H1 (cell line): Measurements from ENCODE around the gene HSPA6. TPM values are rescaled to one million over a fixed set of nuclear protein-coding genes. Genes with fewer than 3 reads are reported as not detected.

Source experiments
- CTCF ChIA-PET: fragments of 300-600 bp; sonication (Branson Sonifier 250); formaldehyde crosslinking; loops from one replicate; lab custom pipeline; 2021; ENCODE audit not compliant: partially characterized antibody; lab: Charles Lee
- POLR2A ChIA-PET: fragments of 300-600 bp; sonication (Branson Sonifier 250); formaldehyde crosslinking; loops from one replicate; lab custom pipeline; 2021; ENCODE audit warnings: inconsistent platforms; ENCODE audit not compliant: partially characterized antibody; lab: Charles Lee
- DNase-seq, 2 experiments: peaks; one replicate each; pipeline versions ENCODE4 v3.0.0 to v3.0.0-alpha.2; 2010 to 2022; ENCODE audit warnings: low spot score in 2 of 2, low read depth in 1 of 2, mixed read lengths in 1 of 2
- FAIRE-seq: peaks from 2 replicates; lab custom pipeline; 2011; peaks lifted over from hg19 to GRCh38; lab: Jason Lieb, UNC
- H2AFZ ChIP-seq: 2 replicates; pipeline ENCODE4 v1.8.1; 2012; ENCODE audit warnings: low read length, inconsistent platforms
- H2AK5ac ChIP-seq: 2 replicates; pipeline ENCODE4 v1.6.1; 2013; ENCODE audit warnings: low read depth, low read length
- H2BK120ac ChIP-seq: replicated peaks from 2 replicates; pipeline ENCODE3; 2013; ENCODE audit warnings: low read depth, low read length, inconsistent platforms
- H2BK12ac ChIP-seq: 2 replicates; pipeline ENCODE4 v1.6.1; 2013; ENCODE audit warnings: low read depth, low read length
- H2BK15ac ChIP-seq: 2 replicates; pipeline ENCODE4 v1.6.1; 2013; ENCODE audit warnings: low read length
- H2BK20ac ChIP-seq: 2 replicates; pipeline ENCODE4 v1.6.1; 2013; ENCODE audit warnings: low read length
- H2BK5ac ChIP-seq: 2 replicates; pipeline ENCODE4 v1.6.1; 2013; ENCODE audit warnings: low read depth, low read length
- H3K14ac ChIP-seq: 2 replicates; pipeline ENCODE4 v1.6.1; 2013; ENCODE audit warnings: inconsistent platforms; ENCODE audit not compliant: insufficient read length
- H3K18ac ChIP-seq: 2 replicates; pipeline ENCODE4 v1.6.1; 2013; ENCODE audit warnings: low read length; ENCODE audit errors: extremely low read depth
- H3K23ac ChIP-seq: 2 replicates; pipeline ENCODE4 v1.6.1; 2013; ENCODE audit warnings: inconsistent platforms; ENCODE audit not compliant: insufficient read length
- H3K23me2 ChIP-seq: 2 replicates; pipeline ENCODE4 v1.6.1; 2013; ENCODE audit warnings: low read depth, low read length
- H3K27ac ChIP-seq: 2 replicates; pipeline ENCODE4 v1.6.1; 2011; ENCODE audit warnings: low read depth, low read length, inconsistent platforms
- H3K27me3 ChIP-seq, 4 experiments: replicated peaks in 1 of 4; 1 replicate in 1 of 4; 2 replicates in 3 of 4; pipeline versions ENCODE4 v1.6.1 to v1.8.1; 2011 to 2013; ENCODE audit warnings: low read length in 3 of 4, mild to moderate bottlenecking in 3 of 4, inconsistent platforms in 2 of 4, mixed read lengths in 2 of 4, moderate library complexity in 1 of 4; ENCODE audit not compliant: control insufficient read depth in 3 of 4, insufficient read depth in 3 of 4; ENCODE audit errors: extremely low read depth in 1 of 4
- H3K36me3 ChIP-seq, 4 experiments: 2 replicates each; pipeline versions ENCODE4 v1.6.1 to v1.8.1; 2011 to 2013; ENCODE audit warnings: mild to moderate bottlenecking in 4 of 4, low read length in 3 of 4, moderate library complexity in 2 of 4, control low read depth in 1 of 4, inconsistent platforms in 1 of 4; ENCODE audit not compliant: insufficient read depth in 4 of 4, control insufficient read depth in 2 of 4
- H3K4ac ChIP-seq: replicated peaks from 2 replicates; pipeline ENCODE3; 2013; ENCODE audit warnings: low read length, low read depth, mixed read lengths, inconsistent platforms; ENCODE audit not compliant: insufficient read length
- H3K4me1 ChIP-seq, 4 experiments: replicated peaks in 1 of 4; 1 replicate in 1 of 4; 2 replicates in 3 of 4; pipeline versions ENCODE4 v1.6.1 to v1.8.1; 2011 to 2013; ENCODE audit warnings: low read length in 3 of 4, inconsistent platforms in 2 of 4, mixed read lengths in 1 of 4; ENCODE audit not compliant: insufficient read depth in 4 of 4, control insufficient read depth in 3 of 4
- H3K4me2 ChIP-seq, 2 experiments: 2 replicates each; pipeline versions ENCODE4 v1.6.1 to v1.8.1; 2011 to 2013; ENCODE audit warnings: low read depth in 2 of 2, low read length in 2 of 2, control low read depth in 1 of 2, inconsistent platforms in 1 of 2, mild to moderate bottlenecking in 1 of 2; ENCODE audit not compliant: insufficient read depth in 1 of 2
- H3K4me3 ChIP-seq, 4 experiments: fragments of 200-600, 300-600 bp in 1 of 4; sonication (generic), shearing (Covaris generic), sonication (Bioruptor Twin) in 1 of 4; 2 replicates each; pipeline versions ENCODE4 v1.5.1 to v1.8.1; 2011 to 2016; ENCODE audit warnings: low read length in 4 of 4, low read depth in 3 of 4, control low read depth in 2 of 4, inconsistent platforms in 2 of 4, mild to moderate bottlenecking in 2 of 4, mixed read lengths in 1 of 4, moderate library complexity in 1 of 4; ENCODE audit not compliant: insufficient read depth in 2 of 4; ENCODE audit errors: extremely low read depth in 1 of 4
- H3K56ac ChIP-seq: replicated peaks from 2 replicates; pipeline ENCODE3; 2013; ENCODE audit warnings: low read depth, mild to moderate bottlenecking, mixed read lengths, low read length, inconsistent platforms; ENCODE audit not compliant: insufficient read length
- H3K79me1 ChIP-seq: 2 replicates; pipeline ENCODE4 v1.6.1; 2013; ENCODE audit warnings: low read depth, low read length, control low read depth
- H3K79me2 ChIP-seq, 2 experiments: 2 replicates each; pipeline versions ENCODE4 v1.6.1 to v1.8.1; 2012 to 2013; ENCODE audit warnings: low read length in 2 of 2, mild to moderate bottlenecking in 2 of 2, inconsistent platforms in 1 of 2; ENCODE audit not compliant: insufficient read depth in 2 of 2, control insufficient read depth in 1 of 2
- H3K9ac ChIP-seq, 4 experiments: replicated peaks in 1 of 4; 1 replicate in 1 of 4; 2 replicates in 3 of 4; pipeline versions ENCODE4 v1.6.1 to v1.8.1; 2011 to 2013; ENCODE audit warnings: low read depth in 3 of 4, low read length in 3 of 4, control low read depth in 2 of 4, mild to moderate bottlenecking in 2 of 4, moderate library complexity in 2 of 4, inconsistent platforms in 1 of 4; ENCODE audit errors: extremely low read depth in 1 of 4
- H3K9me3 ChIP-seq, 2 experiments: 2 replicates each; pipeline versions ENCODE4 v1.6.1 to v1.8.1; 2012 to 2013; ENCODE audit warnings: mild to moderate bottlenecking in 2 of 2, moderate library complexity in 2 of 2, control low read depth in 1 of 2, inconsistent platforms in 1 of 2, low read depth in 1 of 2, low read length in 1 of 2, mixed read lengths in 1 of 2; ENCODE audit not compliant: insufficient read depth in 2 of 2
- H4K20me1 ChIP-seq, 2 experiments: replicated peaks in 1 of 2; 2 replicates each; pipeline versions ENCODE3 to v1.8.1; 2011 to 2013; ENCODE audit warnings: inconsistent platforms in 2 of 2, low read length in 2 of 2, mild to moderate bottlenecking in 1 of 2; ENCODE audit not compliant: insufficient read depth in 2 of 2, control insufficient read depth in 1 of 2
- H4K5ac ChIP-seq: 2 replicates; pipeline ENCODE4 v1.6.1; 2013; ENCODE audit warnings: low read length, low read depth, mixed read lengths, inconsistent platforms; ENCODE audit not compliant: insufficient read length
- H4K8ac ChIP-seq: 2 replicates; pipeline ENCODE4 v1.8.0; 2013; ENCODE audit warnings: mild to moderate bottlenecking, moderate library complexity, low read length, inconsistent platforms; ENCODE audit not compliant: insufficient read depth; ENCODE audit errors: extremely low read depth
- H4K91ac ChIP-seq: replicated peaks from 2 replicates; pipeline ENCODE3; 2013; ENCODE audit warnings: low read length, mixed read lengths, inconsistent platforms; ENCODE audit not compliant: insufficient read length
- KDM5A ChIP-seq: fragments of 200-600 bp; IDR thresholded peaks from 2 replicates; pipeline ENCODE4 v1.7.1; 2012; ENCODE audit warnings: mild to moderate bottlenecking, low read length, inconsistent platforms, mixed read lengths
- RFX5 ChIP-seq: IDR thresholded peaks from 2 replicates; pipeline ENCODE4 v1.6.1; 2011; ENCODE audit warnings: low read depth, low read length, improper control_type of control experiment, borderline replicate concordance
- ZNF274 ChIP-seq: IDR thresholded peaks from 2 replicates; pipeline ENCODE4 v1.7.0; 2012; ENCODE audit warnings: low read length, borderline replicate concordance; ENCODE audit errors: extremely low read depth
- polyA plus RNA-seq, 7 experiments: library from polyadenylated mRNA; depleted of rRNA in 3 of 7; stranded (reverse) in 5 of 7; unstranded in 2 of 7; fragments of >200 nt in 5 of 7; fragments of 200-250 nt in 2 of 7; gene quantifications; 1 replicate in 5 of 7; 2 replicates in 1 of 7; 4 replicates in 1 of 7; pipeline versions ENCODE4 v1.2.1 to v1.2.3, GENCODE V29; 2011 to 2013; ENCODE audit warnings: missing spikeins in 2 of 7, mixed read lengths in 2 of 7
- total RNA-seq: library from RNA; stranded (reverse); fragmentation: NEBNext Ultra II Directional; extraction: Animal tissue kit (Norgen Biotek cat#: 25700); gene quantifications from 2 replicates; pipeline ENCODE4 v1.2.1, GENCODE V29; 2021

HSPA6 gene
- total and polyA plus RNA-seq, 2 of the 8 experiments (the other 6 are each of a cell fraction or from before 2014, with no cell fraction given), result 0.06 to 0.15 TPM

GRCh38 chr1:161503394-161503748, 21.0 kb upstream of the HSPA6 start:
- Histone ChIP-seq H4K20me1 (no peaks in the 10 kb centered on the region), H4K8ac (no peak overlapping the region), H4K91ac (no peak overlapping the region), H3K36me3 (no peaks in the 10 kb centered on the region), H3K9ac (no peak overlapping the region), H2BK15ac (no peak overlapping the region), H4K5ac (no peak overlapping the region), H3K23ac (no peak overlapping the region), H3K4me1 (peaks cover 0 to 6% (median 0%) of the 10 kb centered on the region in 4 experiments; a peak in 3 of 7 replicates), H3K27me3 (no peaks in the 10 kb centered on the region; a peak in 1 of 7 replicates), H3K14ac (no peak overlapping the region), H3K79me1 (no peaks in the 10 kb centered on the region), H3K23me2 (no peaks in the 10 kb centered on the region), H2BK20ac (no peak overlapping the region), H3K56ac (no peak overlapping the region), H3K9me3 (no peaks in the 10 kb centered on the region), H3K79me2 (no peaks in the 10 kb centered on the region), H2BK120ac (no peak overlapping the region), H2AK5ac (no peak overlapping the region), H3K18ac (no peak overlapping the region), H3K4me2 (no peak overlapping the region), H2AFZ (no peak overlapping the region), H3K4me3 (no peak overlapping the region), H3K27ac (no peak overlapping the region), H2BK12ac (no peak overlapping the region), H3K4ac (no peak overlapping the region), H2BK5ac (no peak overlapping the region)
- FAIRE-seq (no peak), DNase-seq (no peak)
- ChIA-PET POLR2A (no interaction called here), CTCF (interaction anchor here (1.1 kb wide), 1 partner anchor 238 kb away, joined by 3 read pairs; no protein-coding TSS in a partner anchor)
- no peak for TF ChIP-seq KDM5A
- TF ChIP-seq RFX5, result no peak
- no peak for TF ChIP-seq ZNF274
